HG02798 (cell line): Measurements from ENCODE around the gene MTO1.
A peak's percentile ranks its signal among the peaks of the same experiment; 100 is the strongest.
"Not testable (repeated sequence)": the region's sequence is repeated elsewhere in the genome, so short reads cannot be mapped to it uniquely, and the experiment has no call there.

Experiments used
- ATAC-seq: cut with Tn5 transposase; IDR thresholded peaks from one replicate; pipeline ENCODE4 v1.9.1; 2021; ENCODE audit warnings: mild to moderate bottlenecking; ENCODE audit not compliant: unreplicated experiment, poor library complexity

Gene MTO1, protein sequence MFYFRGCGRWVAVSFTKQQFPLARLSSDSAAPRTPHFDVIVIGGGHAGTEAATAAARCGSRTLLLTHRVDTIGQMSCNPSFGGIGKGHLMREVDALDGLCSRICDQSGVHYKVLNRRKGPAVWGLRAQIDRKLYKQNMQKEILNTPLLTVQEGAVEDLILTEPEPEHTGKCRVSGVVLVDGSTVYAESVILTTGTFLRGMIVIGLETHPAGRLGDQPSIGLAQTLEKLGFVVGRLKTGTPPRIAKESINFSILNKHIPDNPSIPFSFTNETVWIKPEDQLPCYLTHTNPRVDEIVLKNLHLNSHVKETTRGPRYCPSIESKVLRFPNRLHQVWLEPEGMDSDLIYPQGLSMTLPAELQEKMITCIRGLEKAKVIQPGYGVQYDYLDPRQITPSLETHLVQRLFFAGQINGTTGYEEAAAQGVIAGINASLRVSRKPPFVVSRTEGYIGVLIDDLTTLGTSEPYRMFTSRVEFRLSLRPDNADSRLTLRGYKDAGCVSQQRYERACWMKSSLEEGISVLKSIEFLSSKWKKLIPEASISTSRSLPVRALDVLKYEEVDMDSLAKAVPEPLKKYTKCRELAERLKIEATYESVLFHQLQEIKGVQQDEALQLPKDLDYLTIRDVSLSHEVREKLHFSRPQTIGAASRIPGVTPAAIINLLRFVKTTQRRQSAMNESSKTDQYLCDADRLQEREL

DNA sequence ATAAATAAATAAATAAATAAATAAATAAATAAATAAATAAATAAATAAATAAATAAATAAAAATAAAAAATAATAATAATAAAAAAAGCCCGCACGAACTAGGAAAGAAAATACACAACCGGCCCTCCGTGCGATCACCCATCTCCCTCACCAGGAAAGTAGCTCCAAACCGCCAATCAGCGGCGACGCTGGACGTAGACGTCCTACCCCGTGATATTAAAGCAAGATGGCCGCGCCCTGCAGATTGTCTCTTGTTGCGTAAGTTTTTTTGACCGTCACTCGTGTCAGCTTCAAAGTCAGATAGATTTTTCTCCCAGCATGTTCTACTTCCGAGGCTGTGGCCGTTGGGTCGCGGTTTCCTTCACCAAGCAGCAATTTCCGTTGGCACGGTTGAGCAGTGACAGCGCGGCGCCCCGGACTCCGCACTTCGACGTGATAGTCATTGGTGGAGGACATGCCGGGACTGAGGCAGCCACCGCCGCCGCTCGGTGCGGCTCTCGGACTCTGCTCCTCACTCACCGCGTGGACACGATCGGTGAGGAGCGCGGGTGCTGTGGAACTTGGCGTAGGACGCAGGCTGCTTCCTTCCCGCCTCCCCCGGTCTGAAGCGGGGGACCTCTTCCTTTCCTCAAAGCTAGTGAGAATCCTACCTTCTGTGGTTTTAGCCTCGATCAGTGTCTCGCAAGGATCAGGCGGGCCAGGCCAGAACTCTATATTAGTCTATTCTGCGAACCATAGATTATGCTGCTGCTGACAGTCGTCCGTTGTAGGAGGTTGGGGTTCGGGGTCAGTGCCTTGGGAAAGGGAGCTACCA lies at the start of gene MTO1:
TSS of gene MTO1 (plus strand) at position 201 of the 814 bp plus-strand sequence. CDS start at position 319, 118 bp downstream.
- ATAC-seq: peak; percentile 95

DNA sequence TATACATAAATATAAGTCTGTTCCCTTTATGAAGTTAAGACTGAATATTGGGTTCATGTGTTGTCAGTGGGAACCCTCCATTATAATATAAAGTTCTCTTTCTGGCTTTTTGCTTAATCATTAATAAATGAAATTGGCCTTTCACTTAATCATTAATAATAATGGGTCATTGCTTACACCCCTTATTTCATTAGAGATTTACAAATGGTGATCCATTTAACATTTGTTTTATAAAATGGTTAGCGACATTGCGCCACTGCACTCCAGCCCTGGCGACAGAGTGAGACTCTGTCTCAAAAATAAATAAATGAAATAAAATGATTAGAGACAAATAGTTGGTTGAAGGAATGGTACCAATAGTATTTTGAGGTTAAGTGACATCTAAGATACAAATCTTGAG lies 48.4 kb upstream of the MTO1 start:
- ATAC-seq: no peak

DNA sequence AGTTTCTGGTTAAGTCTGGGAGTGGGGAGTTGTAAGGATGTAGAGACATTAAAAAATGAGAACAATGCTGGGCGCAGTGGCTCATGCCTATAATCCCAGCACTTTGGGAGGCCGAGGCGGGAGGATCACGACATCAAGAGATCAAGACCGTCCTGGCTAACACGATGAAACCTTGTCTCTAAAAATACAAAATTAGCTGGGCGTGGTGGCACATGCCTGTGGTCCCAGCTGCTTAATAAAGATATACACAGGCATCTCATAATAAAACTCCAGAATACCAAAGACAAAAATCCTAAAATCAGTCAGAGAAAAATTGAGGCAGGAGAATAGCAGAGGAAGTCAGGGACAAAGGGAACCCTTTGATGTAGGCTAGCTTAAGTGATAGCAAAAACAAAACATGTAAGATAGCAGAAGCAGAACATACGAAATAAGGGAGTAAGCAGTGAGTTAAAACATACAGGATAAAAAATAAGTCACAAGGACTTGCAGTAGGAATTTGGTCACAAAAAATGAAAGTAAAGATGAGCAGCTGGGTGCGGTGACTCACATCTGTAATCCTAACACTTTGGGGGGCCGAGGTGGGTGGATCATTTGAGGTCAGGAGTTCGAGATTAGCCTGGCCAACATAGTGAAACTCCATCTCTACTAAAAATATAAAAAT lies 43.3 kb upstream of the MTO1 start:
- ATAC-seq: no peak

DNA sequence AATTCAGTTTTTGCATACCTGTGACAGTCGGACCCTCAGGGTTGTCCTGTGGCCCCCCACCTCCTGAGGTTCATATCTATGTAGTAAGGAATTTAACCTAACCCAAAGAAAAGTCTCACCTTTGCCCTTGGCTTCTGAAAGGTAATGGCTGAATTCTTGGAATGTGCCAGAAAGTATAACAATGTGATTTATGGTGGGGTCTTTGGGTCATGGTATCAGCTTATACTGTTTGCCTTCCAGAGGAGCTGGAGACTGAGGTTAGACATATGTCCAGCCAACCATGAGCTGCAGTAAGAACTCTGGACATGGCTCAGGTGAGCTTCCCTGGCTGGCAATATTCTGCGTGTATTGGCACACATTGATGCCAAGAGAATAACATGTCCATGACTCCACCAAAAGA lies 40.0 kb upstream of the MTO1 start:
- no peak for ATAC-seq

DNA sequence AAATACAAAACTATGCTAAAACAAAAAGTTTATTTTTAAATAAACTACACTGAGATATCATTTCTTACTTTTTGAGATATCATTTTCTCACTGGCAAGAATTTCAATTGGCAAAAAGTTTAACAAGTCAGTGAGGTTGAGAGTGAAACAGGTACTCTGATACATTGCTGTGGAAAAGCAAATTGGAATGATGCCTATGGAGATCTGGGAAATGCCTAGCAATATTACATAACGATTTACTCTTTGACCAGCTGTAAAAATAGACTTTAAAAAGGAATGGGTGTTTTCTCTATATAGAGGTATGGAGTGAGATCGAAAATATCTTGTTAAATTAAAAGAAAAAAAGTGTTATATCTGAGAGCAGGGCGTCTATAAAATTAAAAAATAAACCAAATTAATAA lies 26.3 kb upstream of the MTO1 start:
- ATAC-seq: no peak

DNA sequence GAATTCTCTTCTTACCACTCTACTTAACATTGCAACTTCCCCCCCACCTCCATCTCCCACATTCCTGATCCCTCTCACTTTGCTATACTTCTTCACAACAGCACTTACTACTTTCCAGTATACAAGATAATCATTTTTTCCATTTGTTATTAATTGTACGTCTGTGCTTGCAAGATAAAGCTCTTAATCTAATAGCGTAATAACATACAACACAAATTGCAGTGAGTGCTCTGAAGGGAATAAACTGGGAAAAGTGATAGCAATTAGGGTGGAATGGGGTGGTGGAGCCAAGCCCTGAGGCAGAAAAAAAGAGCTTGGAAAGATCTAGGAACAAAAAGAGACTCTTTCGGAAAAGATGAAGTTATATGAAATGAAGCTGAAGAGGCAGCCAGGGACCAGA lies 18.0 kb upstream of the MTO1 start:
- no peak for ATAC-seq

DNA sequence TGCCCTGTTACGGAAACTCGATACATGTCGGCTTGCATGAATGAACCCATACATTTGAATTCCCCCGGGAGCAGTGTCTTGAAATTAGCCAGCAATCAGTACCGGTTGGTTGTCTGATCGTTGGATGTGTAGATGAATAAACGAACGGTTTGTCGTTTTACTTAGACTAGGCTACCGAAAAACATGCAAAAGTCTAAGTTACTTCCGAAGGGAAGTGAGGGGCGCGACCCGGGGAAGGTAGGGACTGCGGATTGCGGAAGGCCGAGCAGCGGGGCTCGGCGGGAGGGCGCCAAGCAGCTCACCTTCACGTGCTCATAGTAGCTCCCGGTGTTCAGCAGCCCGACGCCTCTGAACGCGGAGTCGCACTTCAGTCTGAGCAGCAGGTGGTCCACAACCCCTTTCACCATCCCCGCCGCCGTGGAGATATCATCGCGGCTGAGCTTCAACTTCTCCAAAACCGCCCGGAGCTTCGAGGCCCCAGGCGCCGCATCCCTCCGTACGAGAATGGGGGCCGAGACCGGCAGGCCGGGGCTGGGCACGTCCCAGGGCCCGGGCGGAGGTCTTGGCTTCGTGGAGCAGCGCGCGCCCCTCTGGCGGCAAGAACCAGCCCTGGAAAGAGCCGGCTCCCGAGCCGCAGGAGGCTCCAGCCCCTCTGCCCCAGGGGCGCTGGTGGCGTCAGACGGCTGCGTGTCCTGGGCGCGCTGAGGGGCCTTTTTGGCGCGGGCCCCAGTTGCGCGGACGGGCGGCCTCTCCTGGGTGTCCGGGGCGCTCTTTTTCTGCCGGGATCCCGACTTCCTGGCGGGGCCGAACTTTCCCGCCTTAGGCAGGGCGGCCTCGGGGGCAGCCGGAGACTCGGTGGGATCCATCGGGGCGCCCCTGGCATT lies 10.1 kb upstream of the MTO1 start:
- peak; percentile 63 for ATAC-seq

DNA sequence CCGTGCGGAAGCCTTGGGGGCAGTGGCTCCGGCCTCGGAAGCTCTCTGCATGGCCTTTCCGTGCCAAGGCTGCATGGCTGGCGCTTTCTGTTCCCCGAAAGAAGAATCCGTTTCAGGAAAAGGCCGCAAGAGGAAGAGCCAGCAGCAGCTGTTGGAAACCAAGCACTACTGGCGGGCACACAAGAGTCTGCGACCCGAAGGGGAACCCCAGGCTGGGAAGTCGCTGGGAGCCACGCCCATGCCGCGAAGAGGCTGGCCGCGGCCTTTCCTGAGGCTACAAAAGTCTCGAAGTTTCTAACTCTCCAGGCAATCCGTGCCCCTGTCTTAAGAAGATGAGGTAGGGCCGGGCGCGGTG lies 9.5 kb upstream of the MTO1 start, which contains the start of gene CGAS:
TSS of gene CGAS (minus strand) at position 191 of the 355 bp plus-strand sequence. CDS start at position 75, 116 bp downstream.
- peak; percentile 79 for ATAC-seq

DNA sequence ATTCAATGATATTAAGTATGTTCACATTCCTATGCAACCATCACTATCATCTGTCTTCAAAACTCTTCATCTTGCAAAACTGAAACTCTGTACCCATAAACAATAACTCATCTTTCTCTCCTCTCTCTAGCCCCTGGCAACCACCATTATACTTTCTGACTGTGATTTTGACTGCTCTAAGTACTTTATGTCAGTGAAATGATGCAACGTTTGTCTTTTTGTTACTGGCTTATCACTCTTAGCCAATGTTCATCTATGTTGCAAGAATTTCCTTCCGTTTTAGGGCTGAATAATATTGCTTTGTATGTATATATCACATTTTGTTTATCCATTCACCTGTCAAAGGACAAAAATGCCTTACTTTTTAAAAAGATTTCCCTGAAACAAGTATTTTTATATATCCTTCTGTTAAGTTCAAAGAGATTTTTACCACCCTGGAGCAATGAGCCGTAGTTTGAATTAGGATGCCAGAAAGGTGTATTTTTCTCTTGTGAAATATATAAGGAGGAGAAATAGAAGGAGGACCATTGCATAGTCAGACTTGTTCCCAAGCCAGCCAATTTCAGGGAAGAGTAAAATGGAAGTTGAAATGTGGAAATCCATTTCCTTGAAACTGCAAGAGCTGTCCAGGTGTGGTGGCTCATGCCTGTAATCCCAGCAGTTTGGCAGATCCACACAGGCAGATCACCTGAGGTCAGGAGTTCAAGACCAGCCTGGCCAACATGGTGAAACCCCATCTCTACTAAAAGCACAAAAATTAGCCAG lies 5.5 kb upstream of the MTO1 start:
- ATAC-seq: no peak

DNA sequence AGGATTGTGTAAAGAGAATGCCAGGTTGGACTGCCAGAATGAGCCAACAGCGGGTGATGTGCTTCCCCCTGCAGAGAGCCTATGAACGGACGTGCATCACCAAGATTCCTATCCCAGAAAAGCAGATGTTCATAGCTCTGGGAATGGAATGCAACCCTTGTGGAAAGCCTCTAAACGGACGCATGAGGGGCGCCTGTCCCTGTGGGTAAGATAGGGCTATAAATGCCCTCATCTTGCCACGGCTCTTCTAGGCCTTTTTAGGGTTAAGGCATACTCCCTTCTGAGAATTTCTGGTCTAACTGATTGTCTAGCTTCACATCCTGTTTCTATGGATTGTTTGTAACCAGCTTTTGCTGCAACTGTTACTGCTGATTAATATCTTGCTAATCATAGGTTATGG lies 2.1 kb upstream of the MTO1 start:
- not testable (repeated sequence) for ATAC-seq

DNA sequence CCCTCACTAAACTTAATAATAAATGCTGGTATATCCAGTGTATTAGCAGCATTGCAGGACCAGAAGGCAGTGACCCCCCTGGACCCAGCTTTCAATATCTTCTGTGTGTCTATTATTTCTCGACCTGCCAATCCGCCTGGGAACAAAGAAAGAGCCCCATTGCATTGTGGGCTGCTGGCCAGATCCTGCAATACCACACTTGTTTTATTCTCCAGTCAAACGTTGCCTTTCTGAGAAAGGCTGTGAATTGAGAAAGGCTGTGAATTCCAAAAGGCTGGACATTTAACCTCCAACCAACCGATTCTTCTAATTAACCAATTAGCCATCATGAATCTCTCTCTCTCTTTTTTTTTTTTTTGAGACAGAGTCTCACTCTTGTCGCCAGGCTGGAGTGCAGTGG lies 1.5 kb upstream of the MTO1 start:
- no peak for ATAC-seq

DNA sequence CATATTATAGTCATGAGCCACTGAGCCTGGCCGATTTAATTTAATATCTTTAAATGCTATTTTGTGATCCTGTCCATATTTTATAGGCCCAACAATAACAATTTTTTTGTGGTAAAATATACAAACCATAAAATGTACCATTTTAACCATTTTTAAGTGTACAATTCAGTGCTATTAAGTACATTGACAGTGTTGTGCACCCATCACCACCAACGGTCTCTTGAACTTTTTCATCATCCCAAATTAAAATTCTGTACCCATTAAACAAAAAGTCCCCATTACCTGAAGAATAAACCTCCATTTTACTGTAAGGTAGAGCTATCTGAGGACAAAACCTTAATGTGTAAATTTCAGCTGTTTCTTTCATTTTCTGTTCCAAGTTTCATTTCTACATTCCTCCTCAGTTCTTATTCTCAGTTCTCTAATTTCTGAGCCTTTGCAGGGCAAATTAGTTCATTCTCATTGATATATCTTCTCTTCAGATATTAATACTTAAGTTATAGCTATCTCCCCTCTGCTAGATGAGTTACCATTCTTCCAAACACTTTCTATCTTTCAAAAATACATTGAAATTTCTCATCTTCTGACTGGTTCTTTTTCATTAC lies 10.3 kb downstream of the MTO1 start:
- ATAC-seq: peak; percentile 94

DNA sequence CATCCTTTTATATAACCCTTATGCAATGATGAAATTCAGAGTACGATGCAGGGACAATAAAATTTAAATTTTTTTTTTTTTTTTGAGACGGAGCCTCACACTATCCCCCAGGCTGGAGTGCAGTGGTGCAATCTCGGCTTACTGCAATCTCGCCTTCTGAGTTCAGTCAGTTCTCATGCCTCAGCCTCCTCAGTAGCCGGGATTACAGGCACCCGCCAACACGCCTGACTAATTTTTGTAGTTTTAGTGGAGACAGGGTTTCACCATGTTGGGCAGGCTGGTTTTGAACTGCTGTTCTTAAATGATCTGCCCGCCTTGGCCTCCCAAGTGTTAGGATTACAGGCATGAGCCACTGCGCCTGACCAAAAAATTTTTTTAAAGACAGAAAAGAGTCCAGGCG lies 15.2 kb downstream of the MTO1 start:
- ATAC-seq: no peak

DNA sequence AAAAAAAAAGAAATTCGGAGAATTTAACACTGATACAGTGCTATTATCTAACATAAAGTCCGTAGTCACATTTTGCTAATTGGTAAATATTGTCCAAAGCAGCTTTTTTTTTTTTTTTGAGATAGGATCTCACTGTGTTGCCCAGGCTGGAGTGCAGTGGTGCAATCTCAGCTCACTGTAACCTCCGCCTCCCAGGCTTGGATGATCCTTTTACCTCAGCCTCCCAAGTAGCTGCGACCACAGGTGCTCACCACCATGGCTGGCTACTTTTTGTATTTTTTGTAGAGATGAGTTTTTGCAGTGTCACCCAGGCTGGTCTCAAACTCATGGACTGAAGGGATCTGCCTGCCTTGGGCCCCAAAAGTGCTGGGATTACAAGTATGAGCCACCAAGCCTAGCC lies 15.9 kb downstream of the MTO1 start:
- no peak for ATAC-seq

DNA sequence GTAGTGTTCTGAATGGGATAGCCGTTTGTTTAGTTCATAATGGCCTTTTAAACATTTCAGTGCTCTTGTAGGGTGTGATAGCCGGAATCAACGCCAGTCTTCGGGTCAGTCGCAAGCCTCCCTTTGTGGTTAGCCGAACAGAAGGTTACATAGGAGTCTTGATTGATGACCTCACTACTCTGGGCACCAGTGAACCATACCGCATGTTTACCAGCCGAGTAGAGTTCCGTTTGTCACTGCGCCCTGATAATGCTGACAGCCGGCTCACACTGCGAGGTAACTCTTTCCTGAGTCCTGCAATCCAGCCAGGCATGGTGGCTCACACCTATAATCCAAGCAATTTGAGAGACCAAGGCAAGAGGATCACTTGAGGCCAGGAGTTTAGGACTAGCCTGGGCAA lies 20.4 kb downstream of the MTO1 start:
- ATAC-seq: no peak

DNA sequence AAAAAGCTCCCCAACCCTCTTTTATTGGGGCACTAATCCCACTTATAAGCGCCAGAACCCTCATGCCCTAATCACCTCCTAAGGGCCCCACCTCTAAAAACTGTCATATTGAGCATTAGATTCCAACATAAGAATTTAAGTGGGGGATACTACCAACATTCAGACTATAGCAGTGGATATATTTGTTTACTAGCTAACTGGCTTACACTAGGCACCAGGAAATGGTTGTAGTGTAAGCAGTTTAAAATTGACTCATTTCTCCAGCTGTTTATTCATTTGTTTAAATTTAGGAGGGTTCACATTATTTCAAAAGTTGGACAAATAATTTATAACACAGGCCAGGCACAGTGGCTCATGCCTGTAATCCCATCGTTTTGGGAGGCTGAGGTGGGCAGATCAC lies 22.9 kb downstream of the MTO1 start:
- no peak for ATAC-seq

DNA sequence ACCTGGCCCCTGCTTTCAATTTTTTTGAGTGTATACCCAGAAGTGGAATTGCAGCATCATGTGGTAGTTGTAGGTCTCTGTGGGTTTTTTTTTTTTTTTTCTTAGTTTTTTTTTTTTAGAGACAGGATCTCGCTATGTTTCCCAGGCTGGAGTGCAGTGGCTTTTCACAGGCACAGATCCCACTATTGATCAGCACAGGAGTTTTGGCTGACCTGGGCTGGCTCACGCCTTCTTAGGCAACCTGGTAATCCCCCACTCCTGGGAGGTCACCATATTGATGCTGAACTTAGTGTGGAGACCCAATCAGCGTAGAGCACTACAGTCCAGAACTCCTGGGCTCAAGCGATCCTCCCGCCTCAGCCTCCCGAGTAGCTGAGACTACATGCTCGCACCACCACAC lies 25.9 kb downstream of the MTO1 start:
- no peak for ATAC-seq

DNA sequence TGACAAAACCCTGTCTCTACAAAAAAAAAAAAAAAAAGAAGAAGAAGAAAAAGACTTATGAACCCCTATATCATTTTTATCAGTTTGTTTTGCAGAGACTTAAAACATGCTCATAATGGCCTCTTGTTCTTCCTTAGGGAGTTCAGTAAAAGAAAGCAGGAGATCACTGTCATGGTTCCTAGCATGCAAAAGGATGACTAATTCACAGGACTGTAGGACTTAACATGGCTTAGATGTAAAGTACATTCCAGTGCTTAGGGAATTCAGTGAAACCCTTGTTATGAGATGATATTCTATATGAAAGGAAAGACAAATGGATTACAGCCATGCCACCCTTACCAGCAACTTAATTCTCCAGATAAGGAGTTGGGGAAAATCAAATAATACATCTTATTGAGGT lies 29.8 kb downstream of the MTO1 start:
- ATAC-seq: no peak
